Thyroid gland (tissue), 4 donors: ENCODE results near the gene SLC13A4.

Experiments
- CTCF ChIP-seq, 6 experiments: fragments of 200-600 bp in 3 of 6; fragments of 450-650 bp in 3 of 6; sonication (generic) in 3 of 6; IDR thresholded peaks; one replicate each; pipeline ENCODE4 v1.5.1; 2016 to 2019; ENCODE audit warnings: antibody characterized with exemption in 6 of 6, mild to moderate bottlenecking in 2 of 6, inconsistent platforms in 1 of 6, moderate library complexity in 1 of 6
- POLR2A ChIP-seq, 2 donors: fragments of 450-650 bp; IDR thresholded peaks; one replicate each; pipeline ENCODE4 v1.6.1; 2017; ENCODE audit warnings: antibody characterized with exemption in 2 of 2, mild to moderate bottlenecking in 2 of 2, moderate library complexity in 1 of 2

GRCh38 chr7:135743907-135744731, 16.1 kb upstream of the SLC13A4 start:
- TF ChIP-seq CTCF (IDR thresholded peaks at IDR 0.05) (no peak), POLR2A (IDR thresholded peaks at IDR 0.05) (no peak)
